Fibroblast of lung (primary cell): ENCODE results near the gene CFAP73.
"Not testable (repeated sequence)": the region's sequence is repeated elsewhere in the genome, so short reads cannot be mapped to it uniquely, and the experiment has no call there.

Experiments used
- CTCF ChIP-seq, 2 donors: IDR thresholded peaks in 1 of 2; conservative IDR thresholded peaks in 1 of 2; 1 replicate in 1 of 2; 2 replicates in 1 of 2; pipeline ENCODE4 v1.5.1; 2011 to 2012; ENCODE audit warnings: low read length in 2 of 2, control low read depth in 1 of 2, inconsistent platforms in 1 of 2, low read depth in 1 of 2, mild to moderate bottlenecking in 1 of 2
- EZH2 ChIP-seq: IDR thresholded peaks from 2 replicates; pipeline ENCODE4 v1.5.1; 2012; ENCODE audit warnings: low read length, control low read depth, mild to moderate bottlenecking; ENCODE audit errors: missing control alignments

GRCh38 chr12:113117684-113118083 is 31.8 kb upstream of the CFAP73 start:
- not testable (repeated sequence) for TF ChIP-seq CTCF (conservative IDR thresholded peaks at IDR 0.05 in 1 of 2, IDR thresholded peaks at IDR 0.05 in 1 of 2; ENCODE audit: low read depth in 1 of 2, low read length in 2 of 2); EZH2
